SJCRH30 (cell line): Measurements from ENCODE around the gene GRIK5. TPM values are rescaled to one million over a fixed set of nuclear protein-coding genes. Genes with fewer than 3 reads are reported as not detected.

Experiments used
- DNase-seq, 2 experiments: peaks; one replicate each; pipeline ENCODE4 v3.0.0-alpha.2; 2015 to 2020
- H3K27ac ChIP-seq: fragments of 250-450 bp; sonication (Bioruptor Pico); 2 replicates; pipeline ENCODE4 v1.5.1; 2020; ENCODE audit warnings: mild to moderate bottlenecking, moderate library complexity
- H3K27me3 ChIP-seq: fragments of 250-450 bp; sonication (Bioruptor Pico); 2 replicates; pipeline ENCODE4 v1.5.1; 2020; ENCODE audit warnings: mild to moderate bottlenecking, moderate library complexity
- H3K36me3 ChIP-seq: fragments of 250-450 bp; sonication (Bioruptor Pico); 2 replicates; pipeline ENCODE4 v1.5.1; 2020; ENCODE audit warnings: mild to moderate bottlenecking, moderate library complexity
- H3K4me1 ChIP-seq: fragments of 250-450 bp; sonication (Bioruptor Pico); 2 replicates; pipeline ENCODE4 v1.5.1; 2020; ENCODE audit warnings: mild to moderate bottlenecking, moderate library complexity
- H3K4me3 ChIP-seq: fragments of 250-450 bp; sonication (Bioruptor Pico); 2 replicates; pipeline ENCODE4 v1.5.1; 2020; ENCODE audit warnings: mild to moderate bottlenecking, moderate library complexity
- H3K9me3 ChIP-seq: fragments of 250-450 bp; sonication (Bioruptor Pico); replicated peaks from 2 replicates; pipeline ENCODE4 v1.5.1; 2020; ENCODE audit warnings: mild to moderate bottlenecking, moderate library complexity
- total RNA-seq: library from RNA; depleted of rRNA; stranded (reverse); fragments of >200 nt; shearing (Covaris generic); gene quantifications from 2 replicates; pipeline ENCODE4 v1.2.3, GENCODE V29; 2014

Gene GRIK5
- total RNA-seq, 1 experiment from 2014 or later = 10.5 TPM

DNA sequence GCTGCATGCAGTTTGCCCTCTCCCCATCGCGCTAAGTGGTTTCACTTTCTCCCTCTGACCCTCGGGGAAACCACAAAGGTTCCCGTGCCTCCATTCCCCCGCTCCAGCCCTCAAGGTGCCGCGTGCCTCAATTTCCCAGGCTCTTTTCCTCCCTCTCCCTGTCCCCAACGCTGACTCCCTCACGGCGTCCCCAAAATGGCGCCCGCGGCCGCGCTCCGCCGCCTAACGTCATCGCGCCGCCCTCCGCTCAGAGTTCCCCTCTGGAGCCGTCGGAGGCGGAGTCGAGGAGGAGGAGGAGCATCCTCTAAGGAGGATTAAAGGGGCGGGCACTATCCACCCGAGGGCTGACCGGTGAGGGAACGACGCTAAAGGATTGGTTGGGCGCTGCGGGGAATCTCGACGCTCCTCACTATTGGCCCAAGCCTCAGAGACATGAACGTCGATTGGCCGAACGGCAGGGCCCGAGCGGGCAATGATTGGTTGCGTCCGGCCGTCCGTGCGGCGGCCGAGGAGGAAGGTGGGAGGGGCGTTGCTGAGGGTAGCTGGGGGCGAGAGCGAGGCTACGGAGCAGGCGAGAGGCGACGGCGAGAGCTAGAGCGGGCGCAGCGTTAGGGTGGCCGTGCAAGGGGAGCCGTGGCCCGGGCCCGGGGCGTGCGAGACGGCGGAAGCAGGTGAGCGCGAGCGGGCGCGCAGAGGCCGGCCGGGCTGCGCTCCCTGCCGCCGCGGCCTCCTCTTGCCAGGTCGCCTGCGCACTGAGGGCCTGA lies 5.8 kb upstream of the GRIK5 start, which contains the start of gene ZNF574:
TSS of gene ZNF574 (plus strand) at position 551 of the 764 bp plus-strand sequence. CDS start 2,441 bp downstream, outside the sequence.
- peak within 1 kb of the TSS; percentile 83 for H3K27ac ChIP-seq
- peak; percentile 100 for DNase-seq
- H3K4me1 ChIP-seq = no peaks in the 10 kb centered on the region
- H3K4me3 ChIP-seq = peak within 1 kb of the TSS; percentile 71
- H3K27me3 ChIP-seq = no peaks in the 10 kb centered on the region
- no peaks in the 10 kb centered on the region for H3K9me3 ChIP-seq
- H3K36me3 ChIP-seq = peaks cover 25% of the 10 kb centered on the region

DNA sequence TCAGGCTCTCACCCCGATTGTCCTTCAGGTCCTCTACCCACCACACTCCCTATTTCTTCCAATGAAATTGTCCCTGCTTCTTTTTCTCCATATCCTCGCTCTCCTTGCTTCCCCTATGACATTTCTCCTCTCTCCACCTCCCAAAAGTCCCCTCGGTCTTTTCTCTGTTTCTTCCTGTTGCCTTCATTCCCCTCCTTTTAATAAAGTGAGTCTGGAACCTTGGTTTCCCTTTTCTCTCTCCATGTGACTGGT lies 5.3 kb upstream of the GRIK5 start:
- Histone ChIP-seq H3K36me3 (peaks cover 21% of the 10 kb centered on the region), H3K27me3 (no peaks in the 10 kb centered on the region; the same call in 1 of the 2 replicates), H3K4me3 (peak overlapping the region; percentile 71), H3K27ac (peak overlapping the region; percentile 83), H3K4me1 (no peaks in the 10 kb centered on the region), H3K9me3 (no peaks in the 10 kb centered on the region)
- DNase-seq = no peak

DNA sequence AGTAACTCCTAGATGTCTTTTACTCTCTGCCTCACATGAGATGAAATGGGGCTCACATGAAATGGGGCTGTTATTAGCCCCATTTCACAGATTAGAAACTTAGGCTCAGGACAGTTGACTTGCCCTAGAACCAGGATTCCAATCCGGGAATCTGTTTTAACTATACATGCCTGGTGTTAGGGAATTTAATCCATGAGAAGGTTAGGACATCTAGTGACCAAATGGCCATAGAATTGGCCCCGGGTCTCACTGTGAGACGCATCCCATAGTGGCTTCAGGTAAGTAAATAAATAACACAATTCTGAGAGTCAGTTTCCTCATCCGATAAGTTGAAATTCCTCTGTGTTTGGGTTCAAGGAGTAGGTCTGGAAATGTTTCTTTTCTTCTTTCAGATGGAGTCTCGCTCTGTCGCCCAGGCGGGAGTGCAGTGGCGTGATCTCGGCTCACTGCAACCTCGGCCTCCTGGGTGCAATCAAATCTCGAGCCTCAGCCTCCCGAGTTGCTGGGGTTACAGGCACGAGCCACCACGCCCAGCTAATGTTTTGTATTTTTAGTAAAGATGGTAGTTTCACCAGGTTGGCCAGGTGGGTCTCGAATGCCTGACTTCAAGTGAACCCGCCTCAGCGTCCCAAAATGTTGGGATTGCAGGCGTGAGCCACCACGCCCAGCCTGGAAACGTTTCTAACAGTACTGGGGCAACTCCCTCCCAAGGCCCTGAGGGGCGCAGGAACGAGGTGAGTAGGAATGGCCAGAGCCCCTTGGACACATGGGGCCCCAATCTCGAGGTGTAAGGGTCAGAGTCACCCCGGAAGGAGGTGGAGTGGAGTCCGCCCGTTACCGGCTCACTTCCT lies 4.7 kb upstream of the GRIK5 start:
- peak overlapping the region; percentile 83 for H3K27ac ChIP-seq
- H3K9me3 ChIP-seq = no peaks in the 10 kb centered on the region
- H3K27me3 ChIP-seq = no peaks in the 10 kb centered on the region; the same call in 1 of the 2 replicates
- H3K4me1 ChIP-seq = no peaks in the 10 kb centered on the region
- peaks cover 16% of the 10 kb centered on the region for H3K36me3 ChIP-seq
- peak overlapping the region; percentile 71 for H3K4me3 ChIP-seq
- peak; percentile 47 to 62 for DNase-seq

DNA sequence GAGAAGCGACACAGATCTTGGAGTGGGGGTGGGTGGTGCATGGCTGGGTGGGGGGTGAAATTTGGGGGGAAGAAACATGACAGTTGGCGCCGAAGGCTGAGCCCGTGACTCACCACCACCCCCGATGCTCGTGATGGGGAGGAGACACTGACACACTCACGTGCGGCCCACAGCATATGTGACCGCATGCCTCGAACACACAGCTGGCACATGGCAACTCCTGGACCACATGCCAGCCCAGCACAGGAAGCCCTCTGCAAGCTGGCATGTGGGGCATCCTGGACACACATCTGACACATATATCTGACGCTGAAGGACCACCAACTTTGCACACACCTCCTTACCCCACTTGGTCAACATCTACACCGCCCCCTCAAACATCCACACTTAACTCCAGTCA lies 1.2 kb upstream of the GRIK5 start:
- no peaks in the 10 kb centered on the region for H3K9me3 ChIP-seq
- H3K4me3 ChIP-seq = no peak overlapping the region
- no peaks in the 10 kb centered on the region; the same call in 1 of the 2 replicates for H3K27me3 ChIP-seq
- H3K27ac ChIP-seq = no peak overlapping the region
- H3K36me3 ChIP-seq = no peaks in the 10 kb centered on the region
- no peak for DNase-seq
- H3K4me1 ChIP-seq = no peaks in the 10 kb centered on the region

DNA sequence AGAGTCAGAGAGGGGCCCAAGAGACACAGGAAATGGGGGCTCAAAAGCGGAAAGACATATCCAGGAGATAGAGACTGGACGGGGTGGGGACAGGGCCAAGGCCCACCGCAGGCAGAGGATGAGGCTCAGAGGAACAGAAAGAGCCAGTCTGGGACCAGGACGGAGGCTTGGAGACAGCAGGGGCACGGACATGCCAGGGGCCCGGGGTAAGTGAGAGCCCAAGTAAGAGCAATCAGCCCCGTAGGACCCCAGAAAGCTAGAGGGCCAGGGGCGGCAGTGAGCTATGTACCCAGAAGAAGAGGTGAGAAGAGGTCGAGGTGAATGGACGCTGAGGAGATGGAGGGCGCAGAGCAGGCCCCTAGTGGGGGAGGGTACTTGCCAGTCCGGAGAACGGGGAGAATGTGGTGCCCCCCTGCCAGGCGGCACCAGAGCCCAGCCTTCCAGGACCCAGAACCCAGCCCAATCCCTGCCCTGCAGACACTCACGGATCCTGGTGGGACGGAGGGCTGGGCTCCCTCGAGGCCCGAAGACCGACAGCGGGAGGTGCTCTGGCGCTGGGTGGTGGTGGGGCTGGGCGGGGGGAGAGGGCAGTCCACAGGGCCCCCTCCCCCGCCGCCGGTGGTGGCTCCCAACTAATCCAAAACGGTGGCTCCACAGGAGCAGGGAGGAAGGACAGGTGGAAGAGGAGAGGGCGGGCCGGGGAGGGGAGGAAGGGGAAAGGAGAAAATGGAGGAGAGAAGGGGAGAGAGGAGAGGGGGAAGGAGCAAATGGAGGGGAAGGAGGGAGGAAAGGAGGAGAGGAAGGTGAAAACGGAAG lies 1.0 kb downstream of the GRIK5 start:
- Histone ChIP-seq H3K9me3 (no peaks in the 10 kb centered on the region), H3K36me3 (no peaks in the 10 kb centered on the region), H3K27me3 (no peaks in the 10 kb centered on the region; the same call in 1 of the 2 replicates), H3K27ac (no peak overlapping the region), H3K4me1 (no peaks in the 10 kb centered on the region), H3K4me3 (peak overlapping the region; percentile 61)
- peak; percentile 27 to 48 for DNase-seq

DNA sequence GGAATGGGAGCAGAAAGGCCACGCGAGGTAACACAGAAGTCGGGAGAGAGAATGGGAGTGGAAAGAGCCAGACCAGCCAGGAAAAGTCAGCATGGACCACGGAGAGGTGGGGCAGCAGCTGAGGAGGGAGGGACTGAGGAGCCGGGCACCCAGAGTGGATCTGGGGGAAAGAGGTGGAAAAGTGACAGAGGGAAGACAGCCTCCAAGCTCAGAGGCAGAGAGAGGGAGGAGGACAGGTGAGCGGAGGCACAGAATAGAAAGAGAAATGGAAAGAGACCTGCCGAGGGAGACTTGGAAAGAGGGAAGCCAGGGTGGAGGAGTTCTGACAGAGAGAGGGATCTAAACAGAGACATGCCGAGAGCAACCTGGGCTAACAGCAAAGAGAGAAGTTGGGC lies 1.6 kb downstream of the GRIK5 start:
- H3K9me3 ChIP-seq = no peaks in the 10 kb centered on the region
- peak overlapping the region; percentile 61 for H3K4me3 ChIP-seq
- H3K27me3 ChIP-seq = no peaks in the 10 kb centered on the region; the same call in 1 of the 2 replicates
- no peaks in the 10 kb centered on the region for H3K4me1 ChIP-seq
- no peaks in the 10 kb centered on the region for H3K36me3 ChIP-seq
- no peak overlapping the region for H3K27ac ChIP-seq
- DNase-seq = peak in 1 of 2 experiments; percentile 28

DNA sequence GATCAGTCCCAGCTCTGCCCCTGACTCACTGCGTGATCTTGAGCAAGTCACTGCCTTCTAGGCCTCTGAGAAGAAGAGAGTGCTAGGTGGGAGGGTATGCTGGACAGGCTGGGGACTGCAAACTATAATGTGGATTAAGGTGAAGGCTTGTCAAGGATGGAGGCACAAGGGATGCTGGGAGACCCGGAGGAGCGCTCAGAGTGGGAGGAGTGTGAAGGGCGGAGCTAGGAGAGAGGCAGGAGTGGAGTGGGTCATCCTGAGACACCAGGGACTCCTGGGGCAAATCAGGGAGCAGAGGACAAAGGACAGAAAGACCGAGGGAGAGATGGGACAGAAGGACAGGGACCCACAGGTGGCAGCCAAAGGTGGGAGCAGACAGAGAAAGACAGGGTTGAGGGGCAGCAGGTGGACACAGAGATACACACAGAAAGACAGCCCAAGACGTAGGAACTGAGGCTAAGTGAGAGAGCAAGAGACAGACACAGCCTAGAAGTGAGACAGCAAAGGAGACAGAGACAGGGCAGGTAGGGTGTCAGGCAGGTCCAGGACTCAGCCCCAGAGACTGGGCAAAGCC lies 2.6 kb downstream of the GRIK5 start:
- Histone ChIP-seq H3K36me3 (no peaks in the 10 kb centered on the region), H3K4me3 (no peak overlapping the region), H3K27me3 (no peaks in the 10 kb centered on the region; the same call in 1 of the 2 replicates), H3K9me3 (no peaks in the 10 kb centered on the region), H3K4me1 (no peaks in the 10 kb centered on the region), H3K27ac (no peak overlapping the region)
- no peak for DNase-seq

DNA sequence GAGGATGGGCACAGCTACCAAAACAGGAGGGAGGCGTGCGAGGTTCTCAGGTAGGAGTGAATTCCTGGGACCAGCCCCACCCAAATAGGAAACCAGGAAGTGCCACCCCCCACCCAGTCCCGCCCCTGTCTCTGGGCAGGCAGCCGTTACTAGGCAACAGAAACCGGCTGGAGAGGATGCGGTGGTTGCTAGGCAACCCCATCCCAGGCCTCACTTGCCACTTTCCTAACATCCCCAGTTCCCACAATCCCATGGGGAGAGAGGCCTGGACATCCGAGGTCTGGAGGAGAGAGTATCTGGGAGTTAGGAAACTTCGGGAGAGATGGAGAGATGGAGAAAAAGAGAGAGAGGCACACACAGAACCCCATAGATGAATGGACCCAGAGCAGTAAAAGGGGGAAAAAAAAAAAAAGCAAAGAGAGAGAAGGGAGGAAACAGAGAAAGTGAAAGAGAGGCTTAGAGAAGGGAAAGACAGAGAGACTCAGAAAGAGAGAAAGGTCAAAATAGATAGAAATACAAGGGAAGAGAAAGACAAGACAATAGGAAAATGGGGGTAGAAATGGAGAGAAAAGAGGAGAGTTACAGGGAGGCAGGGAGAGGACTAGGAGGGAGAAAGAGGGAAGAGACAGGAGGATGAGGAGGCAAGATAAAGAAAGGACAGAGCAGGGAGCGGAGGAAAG lies 3.8 kb downstream of the GRIK5 start:
- peak; percentile 52 to 56 for DNase-seq
- no peak overlapping the region for H3K27ac ChIP-seq
- H3K9me3 ChIP-seq = no peaks in the 10 kb centered on the region
- H3K4me1 ChIP-seq = no peaks in the 10 kb centered on the region
- H3K27me3 ChIP-seq = no peaks in the 10 kb centered on the region; the same call in 1 of the 2 replicates
- no peak overlapping the region for H3K4me3 ChIP-seq
- no peaks in the 10 kb centered on the region for H3K36me3 ChIP-seq

DNA sequence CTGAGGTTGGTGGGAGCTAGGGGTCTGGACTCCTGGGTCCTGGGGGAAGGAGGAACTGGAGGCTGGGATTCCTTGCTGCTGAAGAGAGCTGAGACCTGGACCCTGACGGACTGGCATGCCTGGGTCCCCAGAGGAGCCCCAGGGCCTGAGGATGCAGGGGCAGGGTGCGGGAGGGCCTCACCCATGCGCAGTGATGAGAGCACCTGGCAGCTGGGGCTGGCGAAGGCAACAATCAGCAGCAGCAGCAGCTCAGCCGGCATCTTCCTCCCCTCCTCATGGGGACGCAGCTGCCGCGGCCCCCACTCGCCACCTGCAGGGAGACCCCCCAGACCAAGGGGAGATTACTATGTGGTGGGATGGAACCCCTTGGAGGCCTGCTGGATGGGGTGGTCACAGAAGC lies 4.5 kb downstream of the GRIK5 start:
- H3K27me3 ChIP-seq = no peaks in the 10 kb centered on the region; the same call in 1 of the 2 replicates
- DNase-seq = no peak
- H3K4me3 ChIP-seq = no peak overlapping the region
- no peak overlapping the region for H3K27ac ChIP-seq
- no peaks in the 10 kb centered on the region for H3K36me3 ChIP-seq
- H3K9me3 ChIP-seq = no peaks in the 10 kb centered on the region
- no peaks in the 10 kb centered on the region for H3K4me1 ChIP-seq

DNA sequence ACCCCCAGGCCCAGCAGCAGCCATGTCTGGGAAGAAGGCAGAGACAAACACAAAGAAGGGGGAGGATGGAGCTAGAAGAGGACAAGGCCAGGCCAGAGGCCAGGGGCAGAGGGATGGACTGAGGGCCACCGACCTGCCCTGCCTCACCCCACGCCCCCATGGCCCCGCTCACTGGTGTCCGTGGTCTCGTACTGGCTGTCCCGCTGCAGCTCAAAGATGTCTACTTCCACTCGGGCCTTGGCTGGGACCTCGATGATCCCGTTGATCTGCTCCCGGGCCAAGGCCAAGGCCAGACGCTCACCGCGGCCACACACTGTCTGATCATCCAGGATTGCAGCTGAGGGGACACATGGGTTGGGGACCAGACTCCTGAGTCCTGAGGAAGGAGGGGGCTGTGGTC lies 5.0 kb downstream of the GRIK5 start:
- Histone ChIP-seq H3K27me3 (no peaks in the 10 kb centered on the region), H3K4me3 (no peak overlapping the region), H3K36me3 (no peaks in the 10 kb centered on the region), H3K27ac (no peak overlapping the region), H3K9me3 (no peaks in the 10 kb centered on the region), H3K4me1 (no peaks in the 10 kb centered on the region)
- no peak for DNase-seq

DNA sequence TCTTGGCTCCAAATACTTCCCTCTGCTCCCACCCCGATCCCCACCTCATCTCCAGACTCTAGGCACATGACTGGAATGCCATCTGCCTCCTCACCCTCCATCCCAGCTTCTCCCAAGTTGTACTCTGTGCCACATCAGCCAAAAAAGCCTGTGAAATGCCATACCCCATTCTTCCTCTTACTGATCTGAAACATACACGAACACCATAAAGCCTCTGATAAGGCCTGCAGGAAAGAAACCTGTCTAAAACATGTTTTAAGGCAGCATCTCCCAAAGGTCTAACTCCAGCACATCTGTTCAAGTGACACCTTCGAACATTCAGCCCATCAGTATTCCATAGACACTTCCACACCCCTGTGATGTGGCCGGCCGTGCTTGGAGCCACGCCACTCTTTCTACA lies 5.6 kb downstream of the GRIK5 start:
- H3K9me3 ChIP-seq = no peaks in the 10 kb centered on the region
- DNase-seq = no peak
- H3K4me1 ChIP-seq = no peaks in the 10 kb centered on the region
- no peak overlapping the region for H3K27ac ChIP-seq
- H3K4me3 ChIP-seq = no peak overlapping the region
- no peaks in the 10 kb centered on the region for H3K27me3 ChIP-seq
- no peaks in the 10 kb centered on the region for H3K36me3 ChIP-seq

DNA sequence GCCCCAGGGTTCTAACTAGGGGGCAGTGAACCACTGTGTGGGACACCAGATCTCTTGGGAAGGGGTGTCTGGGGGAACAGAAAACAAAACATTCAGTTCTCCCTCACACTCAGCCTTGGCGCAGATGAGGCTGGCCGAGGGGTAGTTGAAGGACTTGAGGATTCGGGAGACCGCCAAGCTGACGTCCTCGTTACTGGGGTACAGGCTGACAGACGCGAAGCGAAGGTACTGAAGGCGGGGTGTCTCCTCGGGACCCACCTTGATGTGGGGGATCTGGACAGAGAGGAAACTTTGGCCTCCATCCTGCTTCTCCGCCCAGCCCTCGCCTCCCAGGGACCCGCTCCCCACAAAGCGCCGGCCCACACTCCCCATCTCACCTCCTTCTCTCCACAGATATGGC lies 7.6 kb downstream of the GRIK5 start:
- Histone ChIP-seq H3K36me3 (no peaks in the 10 kb centered on the region), H3K9me3 (no peaks in the 10 kb centered on the region), H3K27ac (no peak overlapping the region), H3K4me1 (no peaks in the 10 kb centered on the region), H3K4me3 (no peak overlapping the region), H3K27me3 (no peaks in the 10 kb centered on the region)
- no peak for DNase-seq

DNA sequence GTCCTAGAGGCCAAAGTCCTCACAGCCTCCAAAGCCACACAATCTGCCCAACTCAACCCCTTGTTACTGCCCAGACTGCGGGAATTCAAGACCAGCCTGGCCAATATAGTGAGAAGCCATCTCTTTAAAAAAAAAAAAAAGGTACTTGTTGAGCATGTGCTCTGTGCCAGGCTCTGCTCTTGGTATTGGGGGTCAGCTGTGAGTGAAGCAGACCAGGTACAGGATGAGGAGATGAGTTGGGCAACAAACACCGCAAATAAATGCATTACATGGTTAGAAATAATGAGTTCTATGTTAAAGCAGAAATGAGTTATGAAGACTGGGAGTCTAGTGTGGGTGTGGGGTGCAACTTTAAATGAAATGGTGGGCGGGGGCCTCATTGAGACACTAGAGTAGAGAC lies 9.9 kb downstream of the GRIK5 start:
- no peaks in the 10 kb centered on the region for H3K9me3 ChIP-seq
- no peak overlapping the region for H3K27ac ChIP-seq
- H3K4me1 ChIP-seq = no peaks in the 10 kb centered on the region
- H3K4me3 ChIP-seq = no peak overlapping the region
- DNase-seq = no peak
- no peaks in the 10 kb centered on the region for H3K27me3 ChIP-seq
- H3K36me3 ChIP-seq = peaks cover 6% of the 10 kb centered on the region; the same call in 1 of the 2 replicates

DNA sequence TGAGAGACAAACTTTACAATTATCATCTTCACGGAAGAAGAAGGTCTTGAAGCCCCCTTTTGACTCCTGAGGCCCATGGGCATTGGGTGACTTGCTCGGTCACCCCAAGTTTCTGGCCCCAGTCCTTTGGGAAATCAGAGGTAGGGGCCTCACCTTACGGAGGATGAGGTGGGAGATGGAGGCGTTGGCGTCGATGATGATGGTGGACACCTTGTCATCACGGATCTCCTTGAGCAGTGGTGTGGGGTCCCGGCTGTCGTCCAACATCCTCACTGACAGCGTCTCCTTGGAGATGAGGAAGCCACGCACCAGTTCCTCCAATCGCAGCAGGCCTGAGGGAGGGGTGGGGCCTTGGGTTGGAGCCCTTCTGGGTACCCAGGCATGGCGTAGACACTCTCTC lies 10.8 kb downstream of the GRIK5 start:
- Histone ChIP-seq H3K36me3 (peaks cover 6% of the 10 kb centered on the region; the same call in 1 of the 2 replicates), H3K27ac (no peak overlapping the region), H3K9me3 (no peaks in the 10 kb centered on the region), H3K4me1 (no peaks in the 10 kb centered on the region), H3K4me3 (no peak overlapping the region), H3K27me3 (no peaks in the 10 kb centered on the region)
- no peak for DNase-seq
